ENCODE results near the gene NREP.

GRCh38 chr5:111704452-111705085, 52.4 kb downstream of the NREP start:
- TF ChIP-seq CTCF (IDR thresholded peaks at IDR 0.05; ENCODE audit: borderline replicate concordance, extremely low read depth, low read length, poor library complexity, severe bottlenecking), result no peak
- TF ChIP-seq EZH2 (IDR thresholded peaks at IDR 0.05; ENCODE audit: borderline replicate concordance, low read depth, low read length, severe bottlenecking), result no peak
